Gastroesophageal sphincter (tissue), 3 donors: ENCODE measurements around the gene HEMGN.

Experiments used
- EP300 ChIP-seq: sonication (generic); formaldehyde crosslinking; IDR thresholded peaks from one replicate; pipeline ENCODE4 v1.6.1; 2017; ENCODE audit warnings: antibody characterized with exemption, mild to moderate bottlenecking
- POLR2A ChIP-seq, 2 donors: fragments of 450-650 bp; IDR thresholded peaks; one replicate each; pipeline ENCODE4 v1.6.1; 2017; ENCODE audit warnings: antibody characterized with exemption in 2 of 2, mild to moderate bottlenecking in 2 of 2, moderate library complexity in 1 of 2
- TF ChIP-seq, protein P1 (sequence below), 4 experiments: fragments of 200-600 bp in 2 of 4; fragments of 450-650 bp in 2 of 4; sonication (generic) in 1 of 4; IDR thresholded peaks; one replicate each; pipeline ENCODE4 v1.5.1; 2017 to 2019; ENCODE audit warnings: antibody characterized with exemption in 4 of 4, mild to moderate bottlenecking in 2 of 4, moderate library complexity in 2 of 4

DNA sequence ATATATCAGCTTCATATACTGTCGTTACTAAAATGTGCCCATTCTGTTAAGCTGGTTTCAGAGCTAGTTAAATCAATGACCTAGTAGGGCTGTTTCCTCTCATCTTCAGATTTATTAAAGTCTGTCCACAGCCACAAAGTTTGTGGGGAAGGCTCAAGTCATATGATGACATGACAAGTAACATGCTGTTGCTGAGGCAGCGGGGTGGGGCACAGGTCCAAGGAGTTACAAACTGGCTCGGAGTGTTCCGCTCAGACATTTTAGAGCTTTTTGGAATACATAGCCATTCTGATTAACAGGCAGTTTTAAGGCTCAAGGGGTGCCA is 42.5 kb upstream of the HEMGN start:
- TF ChIP-seq POLR2A (IDR thresholded peaks at IDR 0.05) (no peak), EP300 (no peak)
- TF ChIP-seq, protein P1, sequence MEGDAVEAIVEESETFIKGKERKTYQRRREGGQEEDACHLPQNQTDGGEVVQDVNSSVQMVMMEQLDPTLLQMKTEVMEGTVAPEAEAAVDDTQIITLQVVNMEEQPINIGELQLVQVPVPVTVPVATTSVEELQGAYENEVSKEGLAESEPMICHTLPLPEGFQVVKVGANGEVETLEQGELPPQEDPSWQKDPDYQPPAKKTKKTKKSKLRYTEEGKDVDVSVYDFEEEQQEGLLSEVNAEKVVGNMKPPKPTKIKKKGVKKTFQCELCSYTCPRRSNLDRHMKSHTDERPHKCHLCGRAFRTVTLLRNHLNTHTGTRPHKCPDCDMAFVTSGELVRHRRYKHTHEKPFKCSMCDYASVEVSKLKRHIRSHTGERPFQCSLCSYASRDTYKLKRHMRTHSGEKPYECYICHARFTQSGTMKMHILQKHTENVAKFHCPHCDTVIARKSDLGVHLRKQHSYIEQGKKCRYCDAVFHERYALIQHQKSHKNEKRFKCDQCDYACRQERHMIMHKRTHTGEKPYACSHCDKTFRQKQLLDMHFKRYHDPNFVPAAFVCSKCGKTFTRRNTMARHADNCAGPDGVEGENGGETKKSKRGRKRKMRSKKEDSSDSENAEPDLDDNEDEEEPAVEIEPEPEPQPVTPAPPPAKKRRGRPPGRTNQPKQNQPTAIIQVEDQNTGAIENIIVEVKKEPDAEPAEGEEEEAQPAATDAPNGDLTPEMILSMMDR (IDR thresholded peaks at IDR 0.05), result no peak
